Stimulated activated CD4-positive, alpha-beta T cell treated with anti-CD3 and anti-CD28 coated beads, Interleukin-2, amount 100 ng/mL, for 48 hours (primary cell): ENCODE results near the gene GLIS1.

ENCODE experiments used
- DNase-seq, 2 donors: peaks; one replicate each; pipeline ENCODE4 v3.0.0-alpha.2; 2020

GLIS1 gene

GRCh38 chr1:53669621-53670191 lies 69.3 kb downstream of the GLIS1 start:
- DNase-seq: no peak

- no peak for DNase-seq
These were observed 72.4 kb downstream of the GLIS1 start for GRCh38 chr1:53666566-53666965.

- DNase-seq: no peak
These were observed 73.0 kb downstream of the GLIS1 start for GRCh38 chr1:53665996-53666395.

- no peak for DNase-seq
These were observed 75.2 kb downstream of the GLIS1 start for GRCh38 chr1:53663529-53664300.

- no peak for DNase-seq
These were observed 76.0 kb downstream of the GLIS1 start for GRCh38 chr1:53662951-53663350.

- no peak for DNase-seq
These were observed 76.8 kb downstream of the GLIS1 start for GRCh38 chr1:53662169-53662568.

GRCh38 chr1:53661496-53661895 lies 77.5 kb downstream of the GLIS1 start:
- DNase-seq: no peak

GRCh38 chr1:53660666-53661065 lies 78.3 kb downstream of the GLIS1 start:
- no peak for DNase-seq

GRCh38 chr1:53659436-53659835 lies 79.5 kb downstream of the GLIS1 start:
- DNase-seq: no peak

- DNase-seq: no peak
These were observed 80.3 kb downstream of the GLIS1 start for GRCh38 chr1:53658489-53659230.

- DNase-seq: no peak
These were observed 81.0 kb downstream of the GLIS1 start for GRCh38 chr1:53657891-53658396.

- no peak for DNase-seq
These were observed 81.5 kb downstream of the GLIS1 start for GRCh38 chr1:53657531-53657805.

GRCh38 chr1:53656747-53657530 lies 82.0 kb downstream of the GLIS1 start:
- DNase-seq: no peak

- no peak for DNase-seq
These were observed 82.8 kb downstream of the GLIS1 start for GRCh38 chr1:53655931-53656746.

- DNase-seq: no peak
These were observed 84.5 kb downstream of the GLIS1 start for GRCh38 chr1:53654216-53655210.

- no peak for DNase-seq
These were observed 85.3 kb downstream of the GLIS1 start for GRCh38 chr1:53653631-53654030.

- no peak for DNase-seq
These were observed 85.8 kb downstream of the GLIS1 start for GRCh38 chr1:53653200-53653575.

- no peak for DNase-seq
These were observed 86.3 kb downstream of the GLIS1 start for GRCh38 chr1:53652441-53653199.

- no peak for DNase-seq
These were observed 87.6 kb downstream of the GLIS1 start for GRCh38 chr1:53651356-53651755.

- no peak for DNase-seq
These were observed 90.4 kb downstream of the GLIS1 start for GRCh38 chr1:53648516-53648915.
